A549 (cell line): ENCODE results near the gene HRG.
"Not testable (repeated sequence)": the region's sequence is repeated elsewhere in the genome, so short reads cannot be mapped to it uniquely, and the experiment has no call there.

Experiments used
- JUNB ChIP-seq: fragments of >200 bp; sonication (Bioruptor Twin); formaldehyde crosslinking; IDR thresholded peaks from 2 replicates; pipeline ENCODE4 v1.6.1; 2016
- MAFK ChIP-seq: fragments of 450-650 bp; IDR thresholded peaks from 2 replicates; pipeline ENCODE4 v1.6.1; 2014; ENCODE audit not compliant: partially characterized antibody
- MYC ChIP-seq: IDR thresholded peaks from 2 replicates; pipeline ENCODE4 v1.6.1; 2012; ENCODE audit warnings: mild to moderate bottlenecking, inconsistent platforms, low read length, improper control_type of control experiment, borderline replicate concordance
- PHF8 ChIP-seq: fragments of 200-600 bp; sonication (generic); IDR thresholded peaks from 2 replicates; pipeline ENCODE4 v1.6.1; 2016; ENCODE audit warnings: low read depth, mild to moderate bottlenecking, antibody characterized with exemption, moderate library complexity, borderline replicate concordance
- POLR2A ChIP-seq: IDR thresholded peaks from 2 replicates; pipeline ENCODE4 v1.6.1; 2012; ENCODE audit warnings: mild to moderate bottlenecking, low read length
- TF ChIP-seq, protein P1 (sequence below): IDR thresholded peaks from 2 replicates; pipeline ENCODE4 v1.6.1; 2012; ENCODE audit warnings: low read depth, borderline replicate concordance
- TF ChIP-seq, protein P2 (sequence below): fragments of >200 bp; sonication (Bioruptor Twin); formaldehyde crosslinking; IDR thresholded peaks from 3 replicates; pipeline ENCODE4 v1.5.1; 2016
- TF ChIP-seq, protein P3 (sequence below): fragments of 450-650 bp; IDR thresholded peaks from 2 replicates; pipeline ENCODE4 v1.6.1; 2014; ENCODE audit warnings: antibody characterized with exemption
- TF ChIP-seq, protein P4 (sequence below): fragments of 200-600 bp; sonication (generic); IDR thresholded peaks from 2 replicates; pipeline ENCODE4 v1.6.1; 2016; ENCODE audit warnings: antibody characterized with exemption, mild to moderate bottlenecking, moderate library complexity

- TF ChIP-seq JUNB, MAFK, MYC, POLR2A, PHF8: not testable (repeated sequence)
- TF ChIP-seq, protein P1, sequence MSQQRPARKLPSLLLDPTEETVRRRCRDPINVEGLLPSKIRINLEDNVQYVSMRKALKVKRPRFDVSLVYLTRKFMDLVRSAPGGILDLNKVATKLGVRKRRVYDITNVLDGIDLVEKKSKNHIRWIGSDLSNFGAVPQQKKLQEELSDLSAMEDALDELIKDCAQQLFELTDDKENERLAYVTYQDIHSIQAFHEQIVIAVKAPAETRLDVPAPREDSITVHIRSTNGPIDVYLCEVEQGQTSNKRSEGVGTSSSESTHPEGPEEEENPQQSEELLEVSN, result not testable (repeated sequence)
- TF ChIP-seq, protein P2, sequence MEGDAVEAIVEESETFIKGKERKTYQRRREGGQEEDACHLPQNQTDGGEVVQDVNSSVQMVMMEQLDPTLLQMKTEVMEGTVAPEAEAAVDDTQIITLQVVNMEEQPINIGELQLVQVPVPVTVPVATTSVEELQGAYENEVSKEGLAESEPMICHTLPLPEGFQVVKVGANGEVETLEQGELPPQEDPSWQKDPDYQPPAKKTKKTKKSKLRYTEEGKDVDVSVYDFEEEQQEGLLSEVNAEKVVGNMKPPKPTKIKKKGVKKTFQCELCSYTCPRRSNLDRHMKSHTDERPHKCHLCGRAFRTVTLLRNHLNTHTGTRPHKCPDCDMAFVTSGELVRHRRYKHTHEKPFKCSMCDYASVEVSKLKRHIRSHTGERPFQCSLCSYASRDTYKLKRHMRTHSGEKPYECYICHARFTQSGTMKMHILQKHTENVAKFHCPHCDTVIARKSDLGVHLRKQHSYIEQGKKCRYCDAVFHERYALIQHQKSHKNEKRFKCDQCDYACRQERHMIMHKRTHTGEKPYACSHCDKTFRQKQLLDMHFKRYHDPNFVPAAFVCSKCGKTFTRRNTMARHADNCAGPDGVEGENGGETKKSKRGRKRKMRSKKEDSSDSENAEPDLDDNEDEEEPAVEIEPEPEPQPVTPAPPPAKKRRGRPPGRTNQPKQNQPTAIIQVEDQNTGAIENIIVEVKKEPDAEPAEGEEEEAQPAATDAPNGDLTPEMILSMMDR, result not testable (repeated sequence)
- TF ChIP-seq, protein P3, sequence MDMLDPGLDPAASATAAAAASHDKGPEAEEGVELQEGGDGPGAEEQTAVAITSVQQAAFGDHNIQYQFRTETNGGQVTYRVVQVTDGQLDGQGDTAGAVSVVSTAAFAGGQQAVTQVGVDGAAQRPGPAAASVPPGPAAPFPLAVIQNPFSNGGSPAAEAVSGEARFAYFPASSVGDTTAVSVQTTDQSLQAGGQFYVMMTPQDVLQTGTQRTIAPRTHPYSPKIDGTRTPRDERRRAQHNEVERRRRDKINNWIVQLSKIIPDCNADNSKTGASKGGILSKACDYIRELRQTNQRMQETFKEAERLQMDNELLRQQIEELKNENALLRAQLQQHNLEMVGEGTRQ, result not testable (repeated sequence)
- TF ChIP-seq, protein P4, sequence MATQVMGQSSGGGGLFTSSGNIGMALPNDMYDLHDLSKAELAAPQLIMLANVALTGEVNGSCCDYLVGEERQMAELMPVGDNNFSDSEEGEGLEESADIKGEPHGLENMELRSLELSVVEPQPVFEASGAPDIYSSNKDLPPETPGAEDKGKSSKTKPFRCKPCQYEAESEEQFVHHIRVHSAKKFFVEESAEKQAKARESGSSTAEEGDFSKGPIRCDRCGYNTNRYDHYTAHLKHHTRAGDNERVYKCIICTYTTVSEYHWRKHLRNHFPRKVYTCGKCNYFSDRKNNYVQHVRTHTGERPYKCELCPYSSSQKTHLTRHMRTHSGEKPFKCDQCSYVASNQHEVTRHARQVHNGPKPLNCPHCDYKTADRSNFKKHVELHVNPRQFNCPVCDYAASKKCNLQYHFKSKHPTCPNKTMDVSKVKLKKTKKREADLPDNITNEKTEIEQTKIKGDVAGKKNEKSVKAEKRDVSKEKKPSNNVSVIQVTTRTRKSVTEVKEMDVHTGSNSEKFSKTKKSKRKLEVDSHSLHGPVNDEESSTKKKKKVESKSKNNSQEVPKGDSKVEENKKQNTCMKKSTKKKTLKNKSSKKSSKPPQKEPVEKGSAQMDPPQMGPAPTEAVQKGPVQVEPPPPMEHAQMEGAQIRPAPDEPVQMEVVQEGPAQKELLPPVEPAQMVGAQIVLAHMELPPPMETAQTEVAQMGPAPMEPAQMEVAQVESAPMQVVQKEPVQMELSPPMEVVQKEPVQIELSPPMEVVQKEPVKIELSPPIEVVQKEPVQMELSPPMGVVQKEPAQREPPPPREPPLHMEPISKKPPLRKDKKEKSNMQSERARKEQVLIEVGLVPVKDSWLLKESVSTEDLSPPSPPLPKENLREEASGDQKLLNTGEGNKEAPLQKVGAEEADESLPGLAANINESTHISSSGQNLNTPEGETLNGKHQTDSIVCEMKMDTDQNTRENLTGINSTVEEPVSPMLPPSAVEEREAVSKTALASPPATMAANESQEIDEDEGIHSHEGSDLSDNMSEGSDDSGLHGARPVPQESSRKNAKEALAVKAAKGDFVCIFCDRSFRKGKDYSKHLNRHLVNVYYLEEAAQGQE, result not testable (repeated sequence)
Observed at GRCh38 chr3:186686475-186686874, 20.7 kb downstream of the HRG start.
